BE2C (cell line): Measurements from ENCODE around the gene ISX.

Experiments
- DNase-seq: peaks from one replicate; pipeline ENCODE4 v3.0.0-alpha.2; 2020
- H3K27me3 ChIP-seq: fragments of 250-450 bp; sonication (Bioruptor Pico); 2 replicates; pipeline ENCODE4 v1.5.1; 2020; ENCODE audit warnings: mild to moderate bottlenecking
- H3K36me3 ChIP-seq: fragments of 250-450 bp; sonication (Bioruptor Pico); 2 replicates; pipeline ENCODE4 v1.5.1; 2020; ENCODE audit warnings: mild to moderate bottlenecking
- H3K4me1 ChIP-seq: fragments of 250-450 bp; sonication (Bioruptor Pico); 2 replicates; pipeline ENCODE4 v1.5.1; 2020
- H3K4me3 ChIP-seq: 2 replicates; pipeline ENCODE4 v1.5.1; 2011; ENCODE audit warnings: low read depth, low read length
- H3K9me3 ChIP-seq: fragments of 250-450 bp; sonication (Bioruptor Pico); 2 replicates; pipeline ENCODE4 v1.5.1; 2020
- TF ChIP-seq, protein P1 (sequence below): IDR thresholded peaks from 2 replicates; pipeline ENCODE4 v1.5.1; 2012; ENCODE audit warnings: mild to moderate bottlenecking, low read depth, low read length

Gene ISX

DNA sequence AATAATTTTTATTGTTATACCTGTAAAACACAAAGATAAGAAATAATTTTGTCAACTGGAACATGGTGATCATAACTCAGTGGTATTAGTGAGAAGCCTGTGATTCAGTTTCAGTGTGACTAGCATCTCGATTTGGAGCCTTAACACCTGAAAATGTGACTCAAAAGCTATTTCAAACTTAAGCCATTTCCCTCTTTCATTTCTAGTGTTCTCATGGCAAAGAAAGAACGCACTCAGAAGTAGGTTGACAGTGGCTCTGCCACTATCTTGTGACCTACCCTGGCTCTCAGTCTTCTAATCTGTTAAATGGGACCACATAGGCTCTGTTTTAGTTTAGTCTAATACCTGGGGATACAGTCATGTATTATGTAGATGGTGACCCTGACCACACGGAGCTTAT, 62.7 kb downstream of the ISX start:
- H3K27me3 ChIP-seq, result no peaks in the 10 kb centered on the region
- H3K4me1 ChIP-seq, result no peaks in the 10 kb centered on the region

DNA sequence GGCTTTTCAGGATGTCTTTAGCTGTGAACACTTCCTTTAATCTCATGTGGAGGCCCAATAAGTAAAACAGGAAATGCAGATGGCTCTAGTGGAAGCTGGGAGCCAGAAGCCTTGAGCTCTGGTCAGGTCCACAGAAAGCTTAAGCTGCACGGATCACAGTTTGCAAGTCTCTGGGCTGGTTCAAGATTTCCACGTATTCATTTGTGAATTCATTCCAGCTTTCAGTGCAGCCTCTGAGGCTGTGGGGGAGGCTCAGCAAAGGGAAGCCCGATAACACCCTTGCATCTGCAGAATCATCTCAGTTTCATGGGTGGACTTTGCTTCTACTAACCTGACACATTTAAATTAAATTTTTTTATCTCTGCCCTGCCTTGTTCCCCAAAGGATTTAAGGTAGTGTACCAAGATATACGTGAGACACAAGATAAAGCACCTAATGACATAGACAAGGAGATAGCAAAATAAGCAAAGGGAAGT, 65.6 kb downstream of the ISX start:
- H3K27me3 ChIP-seq, result no peaks in the 10 kb centered on the region
- H3K4me3 ChIP-seq, result no peak overlapping the region

More for the DNA sequence above, 62.7 kb downstream of the ISX start:
- Histone ChIP-seq H3K4me3 (no peak overlapping the region), H3K36me3 (no peaks in the 10 kb centered on the region), H3K9me3 (no peaks in the 10 kb centered on the region)
- no peak for DNase-seq
- TF ChIP-seq, protein P1, sequence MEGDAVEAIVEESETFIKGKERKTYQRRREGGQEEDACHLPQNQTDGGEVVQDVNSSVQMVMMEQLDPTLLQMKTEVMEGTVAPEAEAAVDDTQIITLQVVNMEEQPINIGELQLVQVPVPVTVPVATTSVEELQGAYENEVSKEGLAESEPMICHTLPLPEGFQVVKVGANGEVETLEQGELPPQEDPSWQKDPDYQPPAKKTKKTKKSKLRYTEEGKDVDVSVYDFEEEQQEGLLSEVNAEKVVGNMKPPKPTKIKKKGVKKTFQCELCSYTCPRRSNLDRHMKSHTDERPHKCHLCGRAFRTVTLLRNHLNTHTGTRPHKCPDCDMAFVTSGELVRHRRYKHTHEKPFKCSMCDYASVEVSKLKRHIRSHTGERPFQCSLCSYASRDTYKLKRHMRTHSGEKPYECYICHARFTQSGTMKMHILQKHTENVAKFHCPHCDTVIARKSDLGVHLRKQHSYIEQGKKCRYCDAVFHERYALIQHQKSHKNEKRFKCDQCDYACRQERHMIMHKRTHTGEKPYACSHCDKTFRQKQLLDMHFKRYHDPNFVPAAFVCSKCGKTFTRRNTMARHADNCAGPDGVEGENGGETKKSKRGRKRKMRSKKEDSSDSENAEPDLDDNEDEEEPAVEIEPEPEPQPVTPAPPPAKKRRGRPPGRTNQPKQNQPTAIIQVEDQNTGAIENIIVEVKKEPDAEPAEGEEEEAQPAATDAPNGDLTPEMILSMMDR, result no peak

DNA sequence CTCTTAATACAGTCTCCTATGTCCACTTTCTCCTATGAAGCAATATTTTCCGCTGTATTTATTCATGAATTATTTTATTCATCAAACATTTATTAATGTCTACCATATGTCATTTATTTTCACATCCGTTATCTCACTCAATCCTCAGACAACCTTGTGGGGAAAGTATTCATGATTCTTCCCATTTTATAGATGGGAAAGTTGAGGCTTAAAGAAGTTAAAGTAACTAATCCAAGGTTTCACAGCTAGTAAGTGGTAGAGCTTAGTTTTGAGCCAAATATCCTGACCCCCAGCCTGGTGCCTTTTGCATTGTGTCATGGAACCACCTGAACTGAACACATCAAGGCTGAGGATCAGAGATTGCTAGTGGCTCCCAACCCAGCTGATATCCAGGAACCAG, 66.6 kb downstream of the ISX start:
- Histone ChIP-seq H3K36me3 (no peaks in the 10 kb centered on the region), H3K27me3 (no peaks in the 10 kb centered on the region), H3K4me1 (no peaks in the 10 kb centered on the region), H3K9me3 (no peaks in the 10 kb centered on the region), H3K4me3 (no peak overlapping the region)
- TF ChIP-seq, protein P1, result no peak
- DNase-seq, result no peak

More for the DNA sequence above, 65.6 kb downstream of the ISX start:
- TF ChIP-seq, protein P1, result no peak
- Histone ChIP-seq H3K4me1 (no peaks in the 10 kb centered on the region), H3K36me3 (no peaks in the 10 kb centered on the region), H3K9me3 (no peaks in the 10 kb centered on the region)
- DNase-seq, result no peak

DNA sequence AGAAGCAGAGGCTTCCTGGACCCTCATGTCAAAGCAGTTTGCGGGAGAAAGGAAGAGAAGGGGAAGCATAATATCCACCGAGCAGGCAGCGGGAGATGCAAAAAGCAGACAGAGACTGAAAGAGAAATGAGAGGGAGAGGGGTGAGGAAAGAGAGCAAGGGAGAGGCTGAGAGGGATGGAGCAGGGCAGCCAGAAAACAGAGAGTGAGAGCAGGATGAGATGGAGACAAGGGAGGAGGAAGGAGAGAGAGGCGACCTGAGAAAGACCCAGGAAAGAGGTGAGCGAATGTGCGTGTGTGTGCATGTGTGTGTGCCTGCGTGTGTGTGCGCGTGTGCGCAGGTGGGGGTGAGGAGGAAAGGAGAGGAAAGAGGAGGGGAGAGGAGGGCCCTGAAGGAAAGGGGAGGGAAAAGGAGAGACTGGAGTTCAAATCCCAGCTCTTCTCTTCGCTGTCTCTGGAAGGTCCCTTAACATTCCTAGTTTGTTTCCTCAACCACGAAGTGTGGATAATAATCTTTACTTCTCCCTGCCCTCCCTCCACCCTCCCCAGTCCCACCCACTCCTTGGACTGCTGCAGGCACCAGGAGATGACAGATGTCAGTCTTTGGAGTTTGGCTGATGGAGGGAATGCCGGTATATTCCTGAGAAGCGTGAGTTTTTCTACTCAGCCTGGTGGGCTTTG, 67.9 kb downstream of the ISX start:
- no peaks in the 10 kb centered on the region for H3K4me1 ChIP-seq
- no peak for DNase-seq
- H3K9me3 ChIP-seq, result no peaks in the 10 kb centered on the region
- H3K27me3 ChIP-seq, result no peaks in the 10 kb centered on the region
- H3K36me3 ChIP-seq, result no peaks in the 10 kb centered on the region
- H3K4me3 ChIP-seq, result no peak overlapping the region
- TF ChIP-seq, protein P1, result no peak

DNA sequence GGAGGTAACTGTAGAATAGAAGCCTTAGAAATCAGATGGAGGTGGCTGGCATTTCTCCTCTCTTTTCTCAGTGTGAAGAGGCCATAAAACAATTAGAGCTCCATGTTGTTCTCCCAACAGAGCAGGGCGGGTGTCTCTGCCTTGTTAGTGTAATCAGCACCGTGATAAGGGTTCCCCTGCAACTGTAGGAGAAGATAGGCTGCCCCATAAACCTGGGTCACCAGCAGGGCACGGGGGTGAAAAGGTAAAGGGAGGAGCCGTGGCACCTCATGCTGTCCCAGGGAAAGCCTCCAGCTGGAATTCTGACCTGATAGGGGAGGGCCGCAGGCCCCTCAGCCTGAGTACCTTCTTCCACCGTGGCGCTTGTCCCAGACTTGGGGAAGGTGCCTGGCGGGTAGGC, 68.7 kb downstream of the ISX start:
- Histone ChIP-seq H3K27me3 (no peaks in the 10 kb centered on the region), H3K36me3 (no peaks in the 10 kb centered on the region), H3K9me3 (no peaks in the 10 kb centered on the region), H3K4me3 (no peak overlapping the region), H3K4me1 (no peaks in the 10 kb centered on the region)
- DNase-seq, result no peak
- TF ChIP-seq, protein P1, result no peak

DNA sequence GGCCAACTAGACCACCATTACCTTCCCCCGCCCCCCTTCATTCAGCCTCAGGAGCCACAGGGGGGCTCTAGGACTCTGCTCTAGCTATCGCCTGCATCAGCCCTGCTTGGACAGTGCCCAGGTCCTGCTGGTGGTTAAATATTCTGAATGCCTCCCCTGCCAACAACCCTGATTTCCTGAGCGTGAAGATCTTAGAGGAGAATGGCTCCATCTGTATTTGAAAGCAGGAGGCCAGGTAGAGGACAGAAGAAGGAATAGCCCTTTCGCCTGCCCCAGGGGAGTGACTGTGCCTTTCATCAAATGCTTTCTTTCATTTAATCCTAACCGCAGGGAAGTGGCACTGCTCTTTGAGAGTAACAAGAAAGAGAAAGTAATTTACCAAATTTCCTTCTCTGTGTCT, 69.2 kb downstream of the ISX start:
- no peaks in the 10 kb centered on the region for H3K27me3 ChIP-seq
- H3K36me3 ChIP-seq, result no peaks in the 10 kb centered on the region
- no peaks in the 10 kb centered on the region for H3K9me3 ChIP-seq
- TF ChIP-seq, protein P1, result no peak
- H3K4me3 ChIP-seq, result no peak overlapping the region
- no peak for DNase-seq
- H3K4me1 ChIP-seq, result no peaks in the 10 kb centered on the region
